Right renal cortex interstitium (tissue), 3 donors: Measurements from ENCODE around the gene CHMP1A. TPM values are rescaled to one million over a fixed set of nuclear protein-coding genes. Genes with fewer than 3 reads are reported as not detected.
"Not testable (repeated sequence)": the region's sequence is repeated elsewhere in the genome, so short reads cannot be mapped to it uniquely, and the experiment has no call there.

Experiments
- DNase-seq, 3 donors: peaks; one replicate each; pipeline ENCODE4 v3.0.0-alpha.2; 2013; ENCODE audit warnings: low read depth in 3 of 3, low spot score in 2 of 3
- polyA plus RNA-seq, 3 donors: library from polyadenylated mRNA; unstranded; fragments of 120-200 nt; gene quantifications; one replicate each; pipeline ENCODE4 v1.2.1, GENCODE V29; 2013; ENCODE audit not compliant: insufficient read length in 3 of 3

CHMP1A gene
- polyA plus RNA-seq, 3 donors = 62.0 to 74.0 (median 70.2) TPM

- DNase-seq = no peak
These were observed 3.7 kb upstream of the CHMP1A start for GRCh38 chr16:89661215-89661614.

- DNase-seq = no peak
These were observed 2.6 kb upstream of the CHMP1A start for GRCh38 chr16:89660146-89660545.

GRCh38 chr16:89658221-89658879 is 842 bp upstream of the CHMP1A start:
- DNase-seq = no peak

- DNase-seq = no peak
These were observed 930 bp downstream of the CHMP1A start for GRCh38 chr16:89656435-89657121.

- no peak for DNase-seq
These were observed 2.4 kb downstream of the CHMP1A start for GRCh38 chr16:89655062-89655643.

GRCh38 chr16:89653656-89654295 is 3.7 kb downstream of the CHMP1A start:
- no peak for DNase-seq

- no peak for DNase-seq
These were observed 5.9 kb downstream of the CHMP1A start for GRCh38 chr16:89651584-89651983.

GRCh38 chr16:89646906-89647305 is 10.6 kb downstream of the CHMP1A start:
- DNase-seq = no peak

GRCh38 chr16:89646270-89646669 is 11.2 kb downstream of the CHMP1A start:
- no peak for DNase-seq

- no peak for DNase-seq
These were observed 12.4 kb downstream of the CHMP1A start for GRCh38 chr16:89645122-89645521.

- no peak for DNase-seq
These were observed 13.7 kb downstream of the CHMP1A start for GRCh38 chr16:89643769-89644300.

GRCh38 chr16:89642574-89642973 is 14.9 kb downstream of the CHMP1A start:
- DNase-seq = no peak

- no peak for DNase-seq
These were observed 15.9 kb downstream of the CHMP1A start for GRCh38 chr16:89641458-89642119.

GRCh38 chr16:89639385-89639784 is 18.1 kb downstream of the CHMP1A start:
- no peak for DNase-seq

- no peak for DNase-seq
These were observed 19.1 kb downstream of the CHMP1A start for GRCh38 chr16:89638455-89638854.

- no peak for DNase-seq
These were observed 20.1 kb downstream of the CHMP1A start for GRCh38 chr16:89637379-89637778.

GRCh38 chr16:89636663-89637062 is 20.8 kb downstream of the CHMP1A start:
- DNase-seq = no peak

GRCh38 chr16:89634463-89635385 is 22.8 kb downstream of the CHMP1A start:
- not testable (repeated sequence) for DNase-seq

GRCh38 chr16:89633064-89633631 is 24.4 kb downstream of the CHMP1A start:
- DNase-seq = no peak
